ENCODE measurements around the gene SYT10.

Gene SYT10

GRCh38 chr12:33472299-33472698 lies 32.7 kb upstream of the SYT10 start:
- Histone ChIP-seq H3K9me3 (ENCODE audit: severe bottlenecking) (no peaks in the 10 kb centered on the region), H3K36me3 (no peaks in the 10 kb centered on the region), H3K4me3 (ENCODE audit: low read depth, low read length) (no peak overlapping the region), H3K27me3 (ENCODE audit: insufficient read depth, low read depth, severe bottlenecking) (peaks cover 12% of the 10 kb centered on the region), H3K27ac (no peak overlapping the region)
- no peak for DNase-seq
- TF ChIP-seq, protein P1, sequence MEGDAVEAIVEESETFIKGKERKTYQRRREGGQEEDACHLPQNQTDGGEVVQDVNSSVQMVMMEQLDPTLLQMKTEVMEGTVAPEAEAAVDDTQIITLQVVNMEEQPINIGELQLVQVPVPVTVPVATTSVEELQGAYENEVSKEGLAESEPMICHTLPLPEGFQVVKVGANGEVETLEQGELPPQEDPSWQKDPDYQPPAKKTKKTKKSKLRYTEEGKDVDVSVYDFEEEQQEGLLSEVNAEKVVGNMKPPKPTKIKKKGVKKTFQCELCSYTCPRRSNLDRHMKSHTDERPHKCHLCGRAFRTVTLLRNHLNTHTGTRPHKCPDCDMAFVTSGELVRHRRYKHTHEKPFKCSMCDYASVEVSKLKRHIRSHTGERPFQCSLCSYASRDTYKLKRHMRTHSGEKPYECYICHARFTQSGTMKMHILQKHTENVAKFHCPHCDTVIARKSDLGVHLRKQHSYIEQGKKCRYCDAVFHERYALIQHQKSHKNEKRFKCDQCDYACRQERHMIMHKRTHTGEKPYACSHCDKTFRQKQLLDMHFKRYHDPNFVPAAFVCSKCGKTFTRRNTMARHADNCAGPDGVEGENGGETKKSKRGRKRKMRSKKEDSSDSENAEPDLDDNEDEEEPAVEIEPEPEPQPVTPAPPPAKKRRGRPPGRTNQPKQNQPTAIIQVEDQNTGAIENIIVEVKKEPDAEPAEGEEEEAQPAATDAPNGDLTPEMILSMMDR (IDR thresholded peaks at IDR 0.05; ENCODE audit: low read depth, low read length): no peak

- H3K9me3 ChIP-seq (ENCODE audit: severe bottlenecking): no peaks in the 10 kb centered on the region
- H3K27ac ChIP-seq: no peak overlapping the region
- no peak for DNase-seq
- peaks cover 8% of the 10 kb centered on the region for H3K27me3 ChIP-seq (ENCODE audit: insufficient read depth, low read depth, severe bottlenecking)
- H3K36me3 ChIP-seq: no peaks in the 10 kb centered on the region
- H3K4me3 ChIP-seq (ENCODE audit: low read depth, low read length): no peak overlapping the region
- TF ChIP-seq, protein P1 (IDR thresholded peaks at IDR 0.05; ENCODE audit: low read depth, low read length): no peak
Observed at GRCh38 chr12:33455096-33455495, 15.5 kb upstream of the SYT10 start.

- Histone ChIP-seq H3K36me3 (no peaks in the 10 kb centered on the region), H3K9me3 (ENCODE audit: severe bottlenecking) (no peaks in the 10 kb centered on the region), H3K27ac (no peak overlapping the region), H3K27me3 (ENCODE audit: insufficient read depth, low read depth, severe bottlenecking) (peaks cover 24% of the 10 kb centered on the region), H3K4me3 (ENCODE audit: low read depth, low read length) (no peak overlapping the region)
- DNase-seq: no peak
- TF ChIP-seq, protein P1 (IDR thresholded peaks at IDR 0.05; ENCODE audit: low read depth, low read length): no peak
Observed at GRCh38 chr12:33450480-33450879, 10.9 kb upstream of the SYT10 start.

DNA sequence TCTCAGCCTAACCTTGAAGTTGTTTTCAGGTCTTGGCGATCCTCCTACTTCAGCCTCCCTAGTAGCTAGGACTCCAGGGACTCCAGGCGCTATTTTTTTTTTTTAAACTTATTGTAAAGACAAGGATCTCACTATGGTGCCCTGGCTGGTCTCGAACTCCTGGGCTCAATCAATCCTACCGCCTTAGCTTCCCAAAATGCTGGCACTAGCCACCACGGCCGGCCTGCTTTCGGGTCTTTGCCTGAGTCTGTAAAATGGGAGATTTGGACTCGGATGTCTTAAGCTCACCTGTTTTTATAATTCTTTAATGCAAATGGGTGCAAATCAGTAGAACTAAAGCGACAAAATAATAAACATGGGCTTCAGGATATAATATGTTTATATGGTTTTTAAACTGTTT lies 858 bp upstream of the SYT10 start:
- Histone ChIP-seq H3K27ac (no peak overlapping the region), H3K4me3 (ENCODE audit: low read depth, low read length) (no peak overlapping the region), H3K9me3 (ENCODE audit: severe bottlenecking) (peaks cover 12% of the 10 kb centered on the region), H3K36me3 (no peaks in the 10 kb centered on the region), H3K27me3 (ENCODE audit: insufficient read depth, low read depth, severe bottlenecking) (peaks cover 87% of the 10 kb centered on the region)
- TF ChIP-seq, protein P1 (IDR thresholded peaks at IDR 0.05; ENCODE audit: low read depth, low read length): no peak
- DNase-seq: no peak

DNA sequence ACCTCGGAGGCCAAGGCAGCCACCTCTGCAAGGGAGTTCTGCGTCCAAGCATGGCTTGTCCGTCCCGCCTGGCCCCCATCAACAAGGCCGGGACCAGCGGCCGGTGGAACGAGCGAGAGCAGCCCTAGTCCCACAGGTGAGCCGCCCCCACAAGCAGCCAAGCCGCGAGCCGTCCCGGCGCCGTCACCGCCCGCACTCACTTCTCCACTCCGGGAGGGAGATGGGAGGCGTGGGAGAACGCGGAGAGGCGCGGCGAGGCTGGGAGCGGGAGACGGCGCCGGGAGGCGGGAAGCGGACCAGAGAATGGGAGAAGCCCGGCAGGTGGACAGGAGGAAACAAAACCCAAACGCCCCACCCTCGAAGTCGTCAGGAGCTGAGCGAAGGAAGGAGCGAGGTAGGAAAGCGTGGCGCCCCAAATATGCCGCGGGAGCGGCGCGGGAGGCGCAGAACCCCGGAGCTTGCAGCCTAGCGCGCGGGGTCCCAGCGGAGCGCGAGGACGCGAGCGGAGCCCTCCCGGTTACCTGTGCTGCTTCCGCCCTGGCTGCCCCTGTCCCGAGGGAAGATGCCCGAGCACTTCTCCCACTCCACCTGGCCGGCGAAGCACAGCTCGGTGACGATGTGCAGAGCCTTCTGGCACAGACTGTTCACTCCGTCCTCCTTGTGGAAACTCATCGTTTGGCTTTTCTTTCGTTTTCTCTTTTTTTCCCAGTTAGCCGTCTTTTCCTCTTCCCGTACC lies 600 bp downstream of the SYT10 start:
- H3K4me3 ChIP-seq (ENCODE audit: low read depth, low read length): no peak overlapping the region
- DNase-seq: no peak
- H3K27ac ChIP-seq: no peak overlapping the region
- H3K27me3 ChIP-seq (ENCODE audit: insufficient read depth, low read depth, severe bottlenecking): peaks cover 85% of the 10 kb centered on the region
- TF ChIP-seq, protein P1 (IDR thresholded peaks at IDR 0.05; ENCODE audit: low read depth, low read length): no peak
- peaks cover 12% of the 10 kb centered on the region for H3K9me3 ChIP-seq (ENCODE audit: severe bottlenecking)
- H3K36me3 ChIP-seq: no peaks in the 10 kb centered on the region
